Mucosa of descending colon (tissue), 3 donors: ENCODE results near the gene ULK3. TPM values are rescaled to one million over a fixed set of nuclear protein-coding genes. Genes with fewer than 3 reads are reported as not detected.

Experiments used
- ATAC-seq: fragments of 200-7000 bp; cut with Tn5 transposase; one replicate; pipeline ENCODE4 v1.9.1; 2020; ENCODE audit warnings: mild to moderate bottlenecking, moderate library complexity
- DNase-seq, 3 donors: peaks; one replicate each; pipeline ENCODE4 v3.0.0-alpha.2; 2020
- H3K36me3 ChIP-seq: fragments of 200-600 bp; one replicate; pipeline ENCODE4 v1.8.0; 2021; ENCODE audit warnings: low read depth, mild to moderate bottlenecking
- H3K4me1 ChIP-seq: fragments of 200-600 bp; one replicate; pipeline ENCODE4 v1.8.0; 2021; ENCODE audit warnings: low read depth, mild to moderate bottlenecking
- H3K4me3 ChIP-seq: fragments of 200-600 bp; one replicate; pipeline ENCODE4 v1.8.0; 2021; ENCODE audit warnings: mild to moderate bottlenecking
- H3K9me3 ChIP-seq: fragments of 200-600 bp; one replicate; pipeline ENCODE4 v1.8.0; 2021; ENCODE audit warnings: mild to moderate bottlenecking
- intact Hi-C, 2 donors: fragments of 100-400 bp; cut with DNase I in 1 of 2; cut with micrococcal nuclease in 1 of 2; formaldehyde crosslinking; loops; one replicate each; pipeline versions ENCODE4 v1.11.0 to v1.11.1; 2022; cut with DNase I, micrococcal nuclease
- long read RNA-seq, 2 donors: library from polyadenylated mRNA; unstranded; transcript quantifications; one replicate each; pipeline ENCODE4 v2.0.0, GENCODE V29; 2019 to 2021
- total RNA-seq, 3 donors: library from RNA; stranded (reverse); fragmentation: NEBNext Ultra II Directional in 2 of 3; extraction: Animal tissue kit (Norgen Biotek cat#: 25700) in 2 of 3; gene quantifications; one replicate each; pipeline versions ENCODE4 v1.2.1 to v1.2.4, GENCODE V29; 2021 to 2023
- TF ChIP-seq, protein P1 (sequence below): fragments of 200-600 bp; IDR thresholded peaks from one replicate; pipeline ENCODE4 v1.8.0; 2022; ENCODE audit warnings: antibody characterized with exemption, mild to moderate bottlenecking
- donor health status: DM: no; HTN: no; CAD: no; lungs with moderate emphysema.
- donor health status: DM: no; HTN: no; CAD: no.
- donor health status: DM: no; HTN: yes; CAD: no.

The ULK3 gene, protein sequence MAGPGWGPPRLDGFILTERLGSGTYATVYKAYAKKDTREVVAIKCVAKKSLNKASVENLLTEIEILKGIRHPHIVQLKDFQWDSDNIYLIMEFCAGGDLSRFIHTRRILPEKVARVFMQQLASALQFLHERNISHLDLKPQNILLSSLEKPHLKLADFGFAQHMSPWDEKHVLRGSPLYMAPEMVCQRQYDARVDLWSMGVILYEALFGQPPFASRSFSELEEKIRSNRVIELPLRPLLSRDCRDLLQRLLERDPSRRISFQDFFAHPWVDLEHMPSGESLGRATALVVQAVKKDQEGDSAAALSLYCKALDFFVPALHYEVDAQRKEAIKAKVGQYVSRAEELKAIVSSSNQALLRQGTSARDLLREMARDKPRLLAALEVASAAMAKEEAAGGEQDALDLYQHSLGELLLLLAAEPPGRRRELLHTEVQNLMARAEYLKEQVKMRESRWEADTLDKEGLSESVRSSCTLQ
- total RNA-seq = 10 to 100 TPM; 66.5 to 89.3 (median 73.1) TPM
- long read RNA-seq, donor 1, transcript ULK3-202 (15 exons, 2,738 nt) = minor isoform, 27 of 162 reads
- long read RNA-seq, donor 1, transcript ULK3-220 (16 exons, 2,611 nt) = major isoform, 36 of 162 reads
- long read RNA-seq, donor 1, partial matches to known transcripts = 47 of 162 reads
- long read RNA-seq, donor 1, other reads (novel, unspliced or antisense) = 50 of 162 reads
- long read RNA-seq, donor 2, transcript ULK3-220 (16 exons, 2,611 nt) = major isoform, 15 of 45 reads
- long read RNA-seq, donor 2, transcript ULK3-202 (15 exons, 2,738 nt) = minor isoform, 9 of 45 reads
- long read RNA-seq, donor 2, partial matches to known transcripts = 2 of 45 reads
- long read RNA-seq, donor 2, other reads (novel, unspliced or antisense) = 18 of 45 reads

- no peaks in the 10 kb centered on the region for H3K9me3 ChIP-seq
- peaks cover 20% of the 10 kb centered on the region for H3K4me1 ChIP-seq
- peak; percentile 93 to 95 (median 94) for DNase-seq
- peak within 1 kb of the TSS; percentile 45 for H3K4me3 ChIP-seq
- ATAC-seq = peak; percentile 93
- intact Hi-C loops = no loop called here
- TF ChIP-seq, protein P1, sequence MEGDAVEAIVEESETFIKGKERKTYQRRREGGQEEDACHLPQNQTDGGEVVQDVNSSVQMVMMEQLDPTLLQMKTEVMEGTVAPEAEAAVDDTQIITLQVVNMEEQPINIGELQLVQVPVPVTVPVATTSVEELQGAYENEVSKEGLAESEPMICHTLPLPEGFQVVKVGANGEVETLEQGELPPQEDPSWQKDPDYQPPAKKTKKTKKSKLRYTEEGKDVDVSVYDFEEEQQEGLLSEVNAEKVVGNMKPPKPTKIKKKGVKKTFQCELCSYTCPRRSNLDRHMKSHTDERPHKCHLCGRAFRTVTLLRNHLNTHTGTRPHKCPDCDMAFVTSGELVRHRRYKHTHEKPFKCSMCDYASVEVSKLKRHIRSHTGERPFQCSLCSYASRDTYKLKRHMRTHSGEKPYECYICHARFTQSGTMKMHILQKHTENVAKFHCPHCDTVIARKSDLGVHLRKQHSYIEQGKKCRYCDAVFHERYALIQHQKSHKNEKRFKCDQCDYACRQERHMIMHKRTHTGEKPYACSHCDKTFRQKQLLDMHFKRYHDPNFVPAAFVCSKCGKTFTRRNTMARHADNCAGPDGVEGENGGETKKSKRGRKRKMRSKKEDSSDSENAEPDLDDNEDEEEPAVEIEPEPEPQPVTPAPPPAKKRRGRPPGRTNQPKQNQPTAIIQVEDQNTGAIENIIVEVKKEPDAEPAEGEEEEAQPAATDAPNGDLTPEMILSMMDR = peak; percentile 94
- no peaks in the 10 kb centered on the region for H3K36me3 ChIP-seq
These were observed at the start of gene ULK3 for GRCh38 chr15:74842581-74843444. TSS of gene ULK3 (minus strand) at chr15:74843156. CDS start at chr15:74843105, 51 bp downstream.

- H3K9me3 ChIP-seq = no peaks in the 10 kb centered on the region
- DNase-seq (peak in 2 of 3 donors; percentile 57 to 58), ATAC-seq (no peak)
- TF ChIP-seq, protein P1 = no peak
- no peak overlapping the region for H3K4me3 ChIP-seq
- H3K36me3 ChIP-seq = no peaks in the 10 kb centered on the region
- intact Hi-C loops = no loop called here
- H3K4me1 ChIP-seq = peaks cover 39% of the 10 kb centered on the region
These were observed 49.4 kb upstream of the ULK3 start for GRCh38 chr15:74892313-74892712.

- no peak overlapping the region for H3K4me3 ChIP-seq
- no peaks in the 10 kb centered on the region for H3K36me3 ChIP-seq
- DNase-seq (peak in 2 of 3 donors; percentile 74 to 89), ATAC-seq (peak; percentile 84)
- intact Hi-C loops = no loop called here
- H3K9me3 ChIP-seq = no peaks in the 10 kb centered on the region
- TF ChIP-seq, protein P1 = no peak
- peaks cover 39% of the 10 kb centered on the region for H3K4me1 ChIP-seq
These were observed 48.5 kb upstream of the ULK3 start for GRCh38 chr15:74891469-74891868.

- H3K4me3 ChIP-seq = peak overlapping the region; percentile 40
- intact Hi-C loops = no loop called here
- no peaks in the 10 kb centered on the region for H3K9me3 ChIP-seq
- ATAC-seq (no peak), DNase-seq (no peak)
- TF ChIP-seq, protein P1 = no peak
- peaks cover 39% of the 10 kb centered on the region for H3K4me1 ChIP-seq
- no peaks in the 10 kb centered on the region for H3K36me3 ChIP-seq
These were observed 47.7 kb upstream of the ULK3 start for GRCh38 chr15:74890665-74890960.
